HG03565 (cell line): ENCODE measurements around the gene ZNF324.
"Not testable (repeated sequence)": the region's sequence is repeated elsewhere in the genome, so short reads cannot be mapped to it uniquely, and the experiment has no call there.

Source experiments
- ATAC-seq: cut with Tn5 transposase; IDR thresholded peaks from one replicate; pipeline ENCODE4 v1.9.1; 2021; ENCODE audit warnings: mild to moderate bottlenecking, moderate library complexity; ENCODE audit not compliant: unreplicated experiment

Gene ZNF324

DNA sequence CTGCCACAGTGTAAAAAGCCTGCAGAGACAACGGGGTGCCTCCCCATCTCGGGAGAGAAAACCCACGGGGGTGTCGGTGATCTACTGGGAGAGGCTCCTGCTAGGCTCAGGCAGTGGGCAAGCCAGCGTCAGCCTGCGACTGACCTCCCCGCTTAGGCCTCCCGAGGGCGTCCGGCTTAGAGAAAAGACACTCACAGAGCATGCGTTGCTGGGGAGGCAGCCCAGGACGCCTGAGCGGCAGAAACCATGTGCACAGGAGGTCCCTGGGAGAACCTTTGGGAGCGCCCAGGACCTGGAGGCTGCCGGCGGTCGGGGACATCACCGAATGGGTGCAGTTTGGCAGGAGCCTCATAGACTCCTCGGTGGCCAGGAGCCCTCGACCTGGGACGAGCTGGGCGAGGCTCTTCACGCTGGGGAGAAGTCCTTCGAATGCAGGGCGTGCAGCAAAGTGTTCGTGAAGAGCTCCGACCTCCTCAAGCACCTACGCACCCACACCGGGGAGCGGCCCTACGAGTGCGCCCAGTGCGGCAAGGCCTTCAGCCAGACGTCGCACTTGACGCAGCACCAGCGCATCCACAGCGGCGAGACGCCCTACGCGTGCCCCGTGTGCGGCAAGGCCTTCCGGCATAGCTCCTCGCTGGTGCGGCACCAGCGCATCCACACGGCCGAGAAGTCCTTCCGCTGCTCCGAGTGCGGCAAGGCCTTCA, 4.1 kb downstream of the ZNF324 start:
- not testable (repeated sequence) for ATAC-seq

DNA sequence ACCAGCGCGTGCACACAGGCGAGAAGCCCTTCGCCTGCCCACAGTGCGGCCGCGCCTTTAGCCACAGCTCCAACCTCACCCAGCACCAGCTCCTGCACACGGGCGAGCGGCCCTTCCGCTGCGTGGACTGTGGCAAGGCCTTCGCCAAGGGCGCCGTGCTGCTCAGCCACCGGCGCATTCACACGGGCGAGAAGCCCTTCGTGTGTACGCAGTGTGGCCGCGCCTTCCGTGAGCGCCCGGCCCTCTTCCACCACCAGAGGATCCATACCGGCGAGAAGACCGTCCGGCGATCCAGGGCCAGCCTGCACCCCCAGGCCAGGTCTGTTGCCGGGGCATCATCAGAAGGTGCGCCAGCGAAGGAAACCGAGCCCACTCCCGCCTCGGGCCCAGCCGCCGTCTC, 4.9 kb downstream of the ZNF324 start:
- ATAC-seq: no peak

GRCh38 chr19:58473775-58474174, 6.9 kb downstream of the ZNF324 start:
- ATAC-seq: no peak

DNA sequence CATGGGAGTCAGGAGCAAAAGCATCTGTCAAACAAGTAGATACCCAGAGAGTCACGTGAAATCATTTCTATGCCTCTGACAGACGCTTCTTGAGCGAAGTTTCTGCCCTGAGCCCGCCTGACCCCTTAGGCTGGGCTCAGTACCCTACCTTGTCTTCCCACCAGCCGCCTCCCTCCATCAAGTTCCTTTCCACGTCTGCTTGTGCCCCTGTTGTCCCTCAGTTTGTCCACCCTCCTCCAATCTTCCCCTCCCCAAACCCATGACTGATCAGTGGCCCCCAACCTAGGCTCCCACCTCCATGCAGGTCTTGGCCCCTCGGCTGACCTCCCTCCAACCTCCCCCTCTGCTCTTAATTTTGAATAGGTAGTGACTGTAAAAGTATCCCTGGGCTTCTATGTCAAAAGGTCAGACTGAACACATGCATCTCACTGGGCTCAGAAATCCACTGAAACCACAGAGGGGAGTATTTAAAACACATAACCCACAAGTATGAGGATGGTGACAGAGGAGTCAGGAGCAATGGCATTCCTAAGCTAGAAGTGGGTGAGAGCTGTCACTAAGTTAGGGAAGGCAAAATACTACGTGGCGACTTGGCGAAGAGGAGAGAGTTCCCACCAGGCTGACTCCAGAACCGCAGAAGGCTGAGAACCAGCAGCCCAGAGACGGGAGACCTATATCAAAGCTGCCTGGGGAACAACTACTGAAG, 7.6 kb downstream of the ZNF324 start:
- no peak for ATAC-seq

GRCh38 chr19:58474997-58475713, 8.3 kb downstream of the ZNF324 start:
- ATAC-seq: no peak

DNA sequence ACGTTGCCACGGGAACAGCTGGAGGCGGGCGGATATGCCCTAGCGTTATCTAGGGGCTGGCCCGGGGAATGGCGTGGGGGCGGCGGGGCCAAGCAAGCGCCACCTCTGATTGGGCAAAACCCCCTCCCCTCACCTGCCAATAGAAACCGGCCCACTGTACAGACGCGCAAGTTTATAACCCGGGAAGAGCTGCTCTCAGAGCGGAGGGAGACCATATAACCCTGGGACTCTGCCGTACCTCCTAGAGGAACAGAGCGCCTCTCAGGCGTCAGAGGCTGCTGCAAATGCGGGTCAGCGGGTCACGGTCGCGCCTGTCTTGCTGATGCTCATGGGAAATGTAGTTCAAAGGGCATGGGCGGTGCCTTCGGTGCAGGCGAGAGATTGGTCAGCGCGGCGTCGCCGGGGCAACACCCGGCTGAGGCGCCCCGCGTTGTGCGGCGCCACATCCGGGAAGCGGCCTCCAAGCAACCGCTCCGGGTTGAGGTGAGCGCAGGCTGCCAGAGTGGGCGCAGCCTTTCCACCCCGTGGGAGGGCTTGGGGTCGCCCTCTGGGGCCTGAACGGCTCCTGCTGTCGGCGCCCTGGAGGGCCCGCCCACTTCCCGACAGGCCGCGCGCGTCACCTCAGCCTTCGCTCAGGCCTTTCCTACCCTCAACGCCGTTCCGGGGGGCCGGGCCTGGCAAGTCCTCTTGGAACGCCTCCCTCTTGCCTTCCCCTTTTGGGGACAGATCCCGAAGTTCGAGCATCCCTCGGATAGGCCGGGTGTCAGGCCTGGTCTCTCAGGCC, 9.0 kb downstream of the ZNF324 start, which contains the start of gene ZNF446:
ZNF446 (plus strand) TSS at position 639 of the 784 bp plus-strand sequence. CDS start 867 bp downstream, outside the sequence.
- peak; percentile 67 for ATAC-seq

DNA sequence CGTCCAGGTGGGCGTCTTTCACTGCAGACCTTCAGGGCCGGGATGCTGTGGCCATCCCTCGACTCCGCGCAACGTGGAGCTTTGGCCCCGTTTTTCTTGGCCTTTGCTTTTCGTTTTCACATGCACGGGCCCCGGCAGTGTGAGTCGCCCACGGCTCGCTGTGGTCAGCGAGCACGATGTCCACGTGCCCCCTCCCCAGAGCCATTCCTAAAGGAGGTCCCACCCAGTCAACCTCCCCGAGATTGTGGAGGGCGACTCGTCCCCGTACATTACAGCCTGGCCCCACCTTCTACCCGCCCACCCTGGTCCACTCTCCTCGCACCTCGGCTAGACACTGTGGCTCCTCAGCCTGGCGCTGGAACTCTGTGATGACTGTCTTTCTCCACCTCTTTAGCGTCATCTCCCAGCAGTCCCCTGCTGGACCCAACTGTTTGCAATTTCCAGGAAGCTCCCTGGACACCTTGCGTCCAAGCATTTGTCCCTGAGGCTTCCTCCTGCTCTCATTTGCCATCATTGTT, 9.7 kb downstream of the ZNF324 start:
- no peak for ATAC-seq

DNA sequence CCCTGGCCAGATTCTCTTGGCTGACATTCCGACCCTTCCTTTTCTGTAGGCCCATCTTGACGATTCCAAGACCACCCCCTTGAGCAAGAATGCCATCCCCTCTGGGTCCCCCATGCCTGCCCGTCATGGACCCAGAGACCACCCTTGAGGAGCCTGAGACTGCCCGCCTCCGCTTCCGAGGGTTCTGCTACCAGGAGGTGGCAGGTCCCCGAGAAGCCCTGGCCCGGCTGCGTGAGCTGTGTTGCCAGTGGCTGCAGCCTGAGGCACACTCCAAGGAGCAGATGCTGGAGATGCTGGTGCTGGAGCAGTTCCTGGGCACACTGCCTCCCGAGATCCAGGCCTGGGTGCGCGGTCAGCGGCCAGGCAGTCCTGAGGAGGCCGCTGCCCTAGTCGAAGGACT, 10.2 kb downstream of the ZNF324 start:
- no peak for ATAC-seq

DNA sequence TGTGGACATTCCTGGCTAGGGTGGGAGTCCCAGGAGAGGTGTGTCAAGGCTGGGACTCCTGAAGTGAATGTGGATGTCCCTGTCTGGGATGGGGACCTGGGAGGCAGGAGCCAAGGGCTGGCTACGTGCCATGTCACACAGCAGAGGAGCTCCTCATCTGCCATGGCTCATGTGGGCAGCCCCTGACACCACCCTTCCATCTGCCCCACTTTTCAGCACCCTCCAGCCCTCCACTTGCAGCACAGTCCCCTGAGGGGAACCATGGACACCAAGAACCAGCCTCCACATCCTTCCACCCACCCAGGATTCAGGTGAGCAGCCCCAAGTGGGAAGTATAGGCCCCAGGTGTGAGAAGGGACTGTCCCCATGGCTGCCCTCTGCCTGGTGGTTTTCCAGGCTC, 11.0 kb downstream of the ZNF324 start:
- ATAC-seq: no peak

DNA sequence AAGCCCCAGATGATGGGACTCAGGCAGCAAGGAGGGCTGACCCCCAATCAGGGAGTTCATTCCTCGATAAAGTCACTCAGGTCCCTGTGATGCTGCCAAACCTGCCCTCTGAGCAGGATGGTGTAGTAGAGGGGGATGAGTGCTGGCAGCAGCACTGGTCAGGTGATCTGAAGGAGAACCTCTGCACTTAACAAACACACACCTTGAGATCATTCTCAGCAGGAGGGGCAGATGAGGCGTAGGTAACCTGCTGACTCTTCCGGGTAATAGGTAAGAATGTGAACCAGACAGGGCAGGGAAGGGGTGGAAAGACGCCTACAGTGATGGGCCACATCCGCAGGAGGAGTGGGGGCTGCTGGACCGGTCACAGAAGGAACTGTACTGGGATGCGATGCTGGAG, 12.4 kb downstream of the ZNF324 start:
- no peak for ATAC-seq

DNA sequence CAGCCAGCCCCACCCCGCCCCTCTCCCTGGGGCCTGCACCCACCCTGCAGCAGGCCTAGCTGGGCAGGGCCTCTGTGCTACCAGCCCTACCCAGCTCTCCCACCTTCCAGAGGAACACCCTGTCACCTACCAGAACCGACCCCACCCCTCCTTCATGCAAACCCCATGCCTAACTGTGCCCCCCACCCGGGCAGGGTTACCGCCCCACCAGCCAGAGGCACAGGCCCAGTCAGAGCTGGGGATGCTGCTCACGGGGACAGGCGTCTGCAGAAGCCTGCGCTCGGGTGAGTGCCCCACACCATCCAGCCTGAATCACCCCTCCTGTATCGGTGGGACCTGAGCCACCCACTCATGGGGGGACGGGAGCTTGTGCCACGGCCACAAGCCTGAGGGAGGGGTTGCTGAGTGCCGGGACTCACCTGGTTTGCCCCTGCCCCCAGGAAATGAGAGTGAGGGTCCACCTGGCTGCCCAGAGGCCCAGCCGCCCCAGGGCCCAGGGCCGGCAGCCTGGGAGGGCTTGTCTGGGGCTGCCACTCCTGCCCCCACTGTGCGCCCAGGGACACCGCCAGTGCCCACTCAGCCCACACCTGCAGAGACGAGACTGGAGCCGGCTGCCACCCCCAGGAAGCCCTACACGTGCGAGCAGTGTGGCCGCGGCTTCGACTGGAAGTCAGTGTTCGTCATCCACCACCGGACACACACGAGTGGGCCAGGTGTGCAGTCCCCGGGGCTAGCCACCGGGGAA, 13.0 kb downstream of the ZNF324 start:
- ATAC-seq: no peak

DNA sequence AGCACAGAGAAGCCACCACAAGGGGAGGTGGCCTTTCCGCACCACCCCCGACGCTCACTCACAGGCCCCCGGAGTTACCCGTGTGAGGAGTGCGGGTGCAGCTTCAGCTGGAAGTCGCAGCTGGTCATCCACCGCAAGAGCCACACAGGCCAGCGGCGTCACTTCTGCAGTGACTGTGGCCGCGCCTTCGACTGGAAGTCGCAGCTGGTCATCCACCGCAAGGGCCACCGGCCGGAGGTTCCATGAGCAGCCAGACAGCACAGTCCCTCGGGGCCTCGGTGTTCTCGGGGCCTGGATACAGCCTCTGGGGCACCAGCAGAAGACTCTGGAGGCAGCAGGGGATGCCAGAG, 13.6 kb downstream of the ZNF324 start:
- ATAC-seq: no peak

DNA sequence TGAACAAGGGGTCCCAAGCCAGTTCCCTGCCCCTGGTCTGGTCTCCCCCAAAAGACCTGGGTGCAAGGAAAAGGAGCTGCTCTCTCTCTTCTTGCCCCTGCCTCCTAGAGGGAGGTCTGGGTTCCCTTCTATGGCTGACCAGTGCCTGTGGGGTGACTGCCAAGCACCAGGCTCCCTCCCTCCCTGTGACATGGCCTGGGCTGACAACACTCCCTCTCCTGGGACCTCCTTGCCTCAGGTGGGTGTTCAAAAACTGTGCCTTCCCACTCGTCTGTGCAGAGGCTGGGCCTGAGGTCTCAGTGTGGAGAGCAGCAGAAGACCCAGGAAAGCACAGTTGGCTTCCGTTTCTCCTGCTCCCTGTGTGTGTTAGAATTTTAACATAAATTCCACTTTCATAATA, 14.0 kb downstream of the ZNF324 start:
- no peak for ATAC-seq

GRCh38 chr19:58482372-58482771, 15.5 kb downstream of the ZNF324 start:
- no peak for ATAC-seq

DNA sequence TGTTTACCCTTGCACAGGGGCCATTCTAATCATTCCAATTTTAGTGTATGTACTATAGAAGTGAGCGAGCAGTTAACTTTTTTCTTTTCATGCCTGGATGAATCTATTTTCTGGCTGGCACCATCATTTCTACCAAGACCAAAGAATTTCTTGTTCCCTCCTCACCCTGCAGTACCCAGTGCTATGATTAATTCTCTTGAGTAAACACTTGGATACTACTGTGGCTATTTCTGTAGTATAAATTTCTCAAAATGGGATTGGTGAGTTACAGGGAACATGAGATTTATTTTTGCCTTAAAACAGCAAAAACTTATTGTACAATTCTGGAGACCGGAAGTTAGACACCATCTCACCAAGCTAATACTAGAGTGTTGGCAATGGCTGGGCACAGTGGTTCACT, 16.9 kb downstream of the ZNF324 start:
- ATAC-seq: no peak

DNA sequence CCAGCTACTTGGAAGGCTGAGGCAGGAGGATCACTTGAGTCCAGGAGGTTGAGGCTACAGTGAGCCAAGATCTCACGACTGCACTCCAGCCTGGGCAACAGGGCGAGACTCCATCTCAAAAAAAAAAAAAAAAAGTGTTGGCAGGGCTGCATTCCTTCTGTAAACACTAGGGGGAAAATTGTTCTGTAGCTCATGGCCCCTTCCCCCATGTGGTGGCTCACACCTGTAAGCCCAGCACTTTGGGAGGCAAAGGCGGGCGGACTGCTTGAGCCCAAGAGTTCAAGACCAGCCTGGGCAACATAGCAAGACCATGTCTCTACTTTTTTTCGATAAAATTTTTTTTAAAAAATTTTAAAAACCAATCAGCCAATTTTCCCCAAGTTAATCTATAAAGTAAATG, 17.5 kb downstream of the ZNF324 start:
- ATAC-seq: not testable (repeated sequence)

DNA sequence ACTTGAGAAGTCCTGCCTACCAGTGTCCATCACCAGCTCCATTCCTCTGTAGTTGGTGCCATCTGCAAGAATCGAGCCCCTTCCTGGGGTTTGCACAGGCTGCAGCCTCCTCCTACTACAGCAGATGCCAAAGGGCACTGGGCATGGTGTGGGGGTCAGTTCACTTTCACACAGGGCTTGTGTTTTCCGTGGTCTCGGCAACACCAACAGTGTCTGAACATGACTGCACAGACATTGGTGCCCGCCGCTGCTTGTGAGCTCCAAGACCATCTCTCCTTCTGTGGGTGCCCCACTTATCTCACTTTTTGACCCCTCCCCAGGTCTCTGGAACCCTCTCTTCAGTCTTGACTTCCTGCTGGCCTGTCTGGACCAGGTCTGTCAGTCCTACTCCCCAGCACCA, 24.5 kb downstream of the ZNF324 start:
- ATAC-seq: no peak

DNA sequence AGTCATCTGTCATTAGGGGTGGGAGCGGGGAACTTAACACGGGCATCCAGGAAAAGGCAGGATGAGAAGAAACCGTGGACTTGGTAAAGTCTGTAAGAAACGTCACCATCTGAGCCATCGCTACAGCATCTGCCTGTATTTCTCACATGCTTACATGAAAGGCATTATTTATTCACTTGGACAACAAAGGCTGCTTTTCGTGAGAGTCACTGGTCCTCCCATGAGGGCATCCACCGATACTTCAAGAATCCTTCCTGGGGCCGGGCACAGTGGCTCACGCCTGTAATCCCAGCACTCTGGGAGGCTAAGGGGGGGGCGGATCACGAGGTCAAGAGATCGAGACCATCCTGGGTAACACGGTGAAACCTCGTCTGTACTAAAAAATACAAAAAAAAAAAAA, 25.4 kb downstream of the ZNF324 start:
- ATAC-seq: no peak

DNA sequence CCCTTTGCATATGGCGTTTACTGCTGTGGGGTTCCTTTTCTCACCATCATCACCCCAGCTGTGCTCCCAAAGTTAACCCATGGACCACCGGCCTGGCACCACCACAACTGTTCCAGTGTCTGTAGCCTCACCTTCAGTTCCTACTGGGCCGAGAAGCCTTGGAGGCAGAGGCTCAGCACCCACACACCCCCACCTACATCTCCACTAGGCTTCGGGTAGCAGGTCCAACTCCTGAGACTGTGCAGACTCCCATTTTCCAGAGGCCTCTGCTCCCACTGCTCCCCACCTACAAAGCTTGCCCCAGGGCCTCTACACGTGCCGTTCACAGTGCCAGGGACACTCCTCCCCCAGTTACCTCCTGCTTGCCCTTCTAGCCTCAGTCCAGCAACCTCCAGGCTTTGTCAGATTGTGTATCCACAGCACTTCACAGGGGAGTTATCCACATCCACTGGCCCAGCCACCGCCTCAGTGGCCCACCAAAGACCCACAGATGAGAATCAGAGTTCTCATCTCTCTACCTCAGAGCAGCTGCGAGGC, 30.8 kb downstream of the ZNF324 start:
- no peak for ATAC-seq
